Superior temporal gyrus (tissue), 1 donor: ENCODE data around the gene MXRA7.
A peak's percentile ranks its signal among the peaks of the same experiment; 100 is the strongest.
"Not testable (repeated sequence)": the region's sequence is repeated elsewhere in the genome, so short reads cannot be mapped to it uniquely, and the experiment has no call there.

Experiments
- DNase-seq: peaks from one replicate; pipeline ENCODE4 v3.0.0-alpha.2; 2016; ENCODE audit errors: extremely low spot score

The MXRA7 gene

GRCh38 chr17:76735586-76736348, 25.0 kb upstream of the MXRA7 start:
- peak; percentile 60 for DNase-seq

GRCh38 chr17:76735006-76735405, 24.2 kb upstream of the MXRA7 start:
- peak; percentile 20 for DNase-seq

GRCh38 chr17:76734080-76734840, 23.5 kb upstream of the MXRA7 start:
- DNase-seq, result no peak

GRCh38 chr17:76733618-76733957, 22.8 kb upstream of the MXRA7 start:
- no peak for DNase-seq

- DNase-seq, result peak; percentile 27
These were observed 22.2 kb upstream of the MXRA7 start for GRCh38 chr17:76732734-76733617.

- DNase-seq, result not testable (repeated sequence)
These were observed 21.3 kb upstream of the MXRA7 start for GRCh38 chr17:76731800-76732733.

GRCh38 chr17:76727745-76728456, 17.1 kb upstream of the MXRA7 start:
- DNase-seq, result no peak

GRCh38 chr17:76726776-76727718, 16.3 kb upstream of the MXRA7 start, which contains the start of gene METTL23:
TSS of gene METTL23 (plus strand) at chr17:76726839. CDS start at chr17:76729711, 2,872 bp downstream.
- DNase-seq, result peak; percentile 93

- no peak for DNase-seq
These were observed 15.5 kb upstream of the MXRA7 start, which contains the start of gene JMJD6 for GRCh38 chr17:76726231-76726775. TSS of gene JMJD6 (minus strand) at chr17:76726606. CDS start at chr17:76726475, 131 bp downstream.

- no peak for DNase-seq
These were observed 14.9 kb upstream of the MXRA7 start for GRCh38 chr17:76725580-76726230.

- no peak for DNase-seq
These were observed 13.0 kb upstream of the MXRA7 start for GRCh38 chr17:76723812-76724211.

GRCh38 chr17:76722977-76723376, 12.2 kb upstream of the MXRA7 start:
- DNase-seq, result not testable (repeated sequence)

GRCh38 chr17:76722279-76722678, 11.5 kb upstream of the MXRA7 start:
- no peak for DNase-seq

GRCh38 chr17:76721463-76721862, 10.7 kb upstream of the MXRA7 start:
- no peak for DNase-seq

GRCh38 chr17:76720941-76721340, 10.2 kb upstream of the MXRA7 start:
- no peak for DNase-seq

- no peak for DNase-seq
These were observed 9.4 kb upstream of the MXRA7 start for GRCh38 chr17:76720211-76720610.

- DNase-seq, result no peak
These were observed 7.8 kb upstream of the MXRA7 start for GRCh38 chr17:76718516-76718915.

- DNase-seq, result no peak
These were observed 6.1 kb upstream of the MXRA7 start for GRCh38 chr17:76716839-76717215.
